GM13976 (cell line): ENCODE data around the gene ALLC.

Source experiments
- DNase-seq: peaks from one replicate; pipeline ENCODE4 v3.0.0; 2012; ENCODE audit warnings: low spot score
- in situ Hi-C: fragments of 300-500 bp; cut with MboI; formaldehyde crosslinking; loops from one replicate; pipeline ENCODE4 v1.12.0; 2022; ENCODE audit warnings: low sequenced_read_pairs, mixed read lengths, inconsistent platforms; ENCODE audit not compliant: unreplicated experiment
- TF ChIP-seq, protein P1 (sequence below): IDR thresholded peaks from 2 replicates; pipeline ENCODE4 v1.5.1; 2012; ENCODE audit warnings: borderline replicate concordance, mild to moderate bottlenecking; ENCODE audit not compliant: insufficient read depth; ENCODE audit errors: extremely low read depth, missing control alignments, control extremely low read depth

The ALLC gene

GRCh38 chr2:3650140-3650920 lies 7.7 kb upstream of the ALLC start:
- TF ChIP-seq, protein P1, sequence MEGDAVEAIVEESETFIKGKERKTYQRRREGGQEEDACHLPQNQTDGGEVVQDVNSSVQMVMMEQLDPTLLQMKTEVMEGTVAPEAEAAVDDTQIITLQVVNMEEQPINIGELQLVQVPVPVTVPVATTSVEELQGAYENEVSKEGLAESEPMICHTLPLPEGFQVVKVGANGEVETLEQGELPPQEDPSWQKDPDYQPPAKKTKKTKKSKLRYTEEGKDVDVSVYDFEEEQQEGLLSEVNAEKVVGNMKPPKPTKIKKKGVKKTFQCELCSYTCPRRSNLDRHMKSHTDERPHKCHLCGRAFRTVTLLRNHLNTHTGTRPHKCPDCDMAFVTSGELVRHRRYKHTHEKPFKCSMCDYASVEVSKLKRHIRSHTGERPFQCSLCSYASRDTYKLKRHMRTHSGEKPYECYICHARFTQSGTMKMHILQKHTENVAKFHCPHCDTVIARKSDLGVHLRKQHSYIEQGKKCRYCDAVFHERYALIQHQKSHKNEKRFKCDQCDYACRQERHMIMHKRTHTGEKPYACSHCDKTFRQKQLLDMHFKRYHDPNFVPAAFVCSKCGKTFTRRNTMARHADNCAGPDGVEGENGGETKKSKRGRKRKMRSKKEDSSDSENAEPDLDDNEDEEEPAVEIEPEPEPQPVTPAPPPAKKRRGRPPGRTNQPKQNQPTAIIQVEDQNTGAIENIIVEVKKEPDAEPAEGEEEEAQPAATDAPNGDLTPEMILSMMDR: no peak
- no peak for DNase-seq
- in situ Hi-C loops: no loop called here

GRCh38 chr2:3651691-3652648 lies 6.0 kb upstream of the ALLC start:
- in situ Hi-C loops: no loop called here
- DNase-seq: peak; percentile 91
- TF ChIP-seq, protein P1: no peak

DNA sequence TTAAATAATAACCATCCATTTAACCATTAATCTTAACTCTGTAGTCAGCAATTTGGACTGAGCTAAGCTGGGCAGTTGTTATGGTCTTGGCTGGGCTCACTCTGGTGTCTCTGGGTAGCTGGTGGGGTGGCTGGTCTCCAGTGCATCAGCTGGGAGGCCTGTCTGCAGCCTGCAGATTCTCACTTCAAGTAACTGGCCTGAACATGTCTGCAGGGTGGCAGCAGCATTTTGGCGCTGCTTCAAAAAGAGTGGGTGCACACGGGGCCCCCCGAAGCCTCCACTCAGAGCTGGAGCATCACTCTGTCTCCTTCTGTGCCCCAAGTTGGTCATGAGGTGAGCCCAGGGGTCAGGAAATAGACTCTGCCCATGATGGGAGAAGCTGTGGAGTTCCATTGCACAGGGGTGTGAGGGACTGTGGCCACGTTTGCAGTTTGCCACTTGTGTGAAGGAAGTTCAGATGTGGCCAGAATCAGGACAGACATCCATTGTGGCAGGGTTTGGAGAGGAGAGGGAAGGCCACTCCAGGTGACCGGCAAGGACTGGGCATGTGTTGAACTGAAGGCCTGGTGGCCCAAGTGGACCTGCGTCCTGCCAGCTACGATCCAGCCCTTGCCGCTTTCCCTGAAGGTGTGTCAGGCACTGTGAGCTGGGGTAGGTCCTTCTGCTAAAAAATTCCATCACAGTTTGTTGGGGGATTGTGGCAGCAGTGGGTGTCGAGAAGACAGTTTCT lies 4.9 kb upstream of the ALLC start:
- TF ChIP-seq, protein P1: no peak
- in situ Hi-C loops: no loop called here
- DNase-seq: no peak

- in situ Hi-C loops: no loop called here
These were observed 4.0 kb upstream of the ALLC start for GRCh38 chr2:3654011-3654410.

GRCh38 chr2:3654531-3655225 lies 3.3 kb upstream of the ALLC start:
- in situ Hi-C loops: no loop called here
- TF ChIP-seq, protein P1: no peak
- no peak for DNase-seq

More at GRCh38 chr2:3654011-3654410, 4.0 kb upstream of the ALLC start:
- TF ChIP-seq, protein P1: no peak
- DNase-seq: no peak
